Right lung (tissue), 5 donors: ENCODE data around the gene GRIK4. TPM values are rescaled to one million over a fixed set of nuclear protein-coding genes. Genes with fewer than 3 reads are reported as not detected.

Source experiments
- DNase-seq, 2 donors: peaks; one replicate each; pipeline ENCODE4 v3.0.0-alpha.2; 2013
- polyA plus RNA-seq, 5 donors: library from polyadenylated mRNA; unstranded; fragments of 120-200 nt; gene quantifications; one replicate each; pipeline versions ENCODE4 v1.2.1 to v1.2.3, GENCODE V29; 2013; ENCODE audit warnings: inconsistent platforms in 1 of 5, low replicate concordance in 1 of 5; ENCODE audit not compliant: insufficient read length in 5 of 5, insufficient read depth in 1 of 5

Gene GRIK4
- polyA plus RNA-seq, 5 donors = 6.3 to 10.2 (median 8.3) TPM

- no peak for DNase-seq
Measured at GRCh38 chr11:120810251-120810650, 298.7 kb downstream of the GRIK4 start.

GRCh38 chr11:120811199-120811598 lies 299.7 kb downstream of the GRIK4 start:
- no peak for DNase-seq

- DNase-seq = no peak
Measured at GRCh38 chr11:120811731-120812130, 300.2 kb downstream of the GRIK4 start.

DNA sequence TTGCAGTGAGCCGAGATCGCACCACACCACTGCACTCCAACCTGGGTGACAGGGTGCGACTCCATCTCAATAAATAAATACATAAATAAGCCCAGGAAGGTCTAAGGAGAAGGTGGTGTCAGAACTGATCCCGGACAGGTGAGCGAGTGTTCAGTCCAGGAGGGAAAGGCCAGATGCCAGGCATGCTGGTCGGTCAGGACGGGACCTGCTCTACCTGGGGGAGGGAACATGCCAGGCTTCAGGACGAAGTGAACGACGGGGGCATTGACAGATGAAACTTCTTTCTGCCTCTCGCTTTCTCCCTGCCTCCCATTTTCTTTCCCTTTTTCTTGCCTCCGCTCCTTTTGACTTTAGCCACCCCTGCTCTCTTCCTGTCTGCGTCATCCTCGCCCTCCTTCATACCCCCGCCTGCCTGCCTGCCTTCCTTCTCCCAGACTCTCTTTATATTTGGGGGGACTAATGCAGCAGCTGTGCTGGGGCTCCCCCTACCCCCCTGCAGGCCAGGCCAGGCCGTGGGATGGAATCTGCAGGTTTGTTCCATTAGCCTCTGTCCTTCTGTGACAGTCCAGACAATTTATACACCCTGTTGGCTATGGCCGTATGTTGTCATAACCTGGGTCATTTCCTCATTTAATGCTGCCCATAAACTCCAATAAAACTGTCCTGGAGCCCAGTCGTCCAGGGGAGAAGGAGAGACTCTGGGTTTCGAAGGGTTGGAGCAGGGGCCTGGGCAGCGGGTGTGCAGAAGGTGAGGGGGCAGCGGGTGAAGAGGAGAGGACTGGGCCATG lies 303.2 kb downstream of the GRIK4 start:
- DNase-seq = no peak

DNA sequence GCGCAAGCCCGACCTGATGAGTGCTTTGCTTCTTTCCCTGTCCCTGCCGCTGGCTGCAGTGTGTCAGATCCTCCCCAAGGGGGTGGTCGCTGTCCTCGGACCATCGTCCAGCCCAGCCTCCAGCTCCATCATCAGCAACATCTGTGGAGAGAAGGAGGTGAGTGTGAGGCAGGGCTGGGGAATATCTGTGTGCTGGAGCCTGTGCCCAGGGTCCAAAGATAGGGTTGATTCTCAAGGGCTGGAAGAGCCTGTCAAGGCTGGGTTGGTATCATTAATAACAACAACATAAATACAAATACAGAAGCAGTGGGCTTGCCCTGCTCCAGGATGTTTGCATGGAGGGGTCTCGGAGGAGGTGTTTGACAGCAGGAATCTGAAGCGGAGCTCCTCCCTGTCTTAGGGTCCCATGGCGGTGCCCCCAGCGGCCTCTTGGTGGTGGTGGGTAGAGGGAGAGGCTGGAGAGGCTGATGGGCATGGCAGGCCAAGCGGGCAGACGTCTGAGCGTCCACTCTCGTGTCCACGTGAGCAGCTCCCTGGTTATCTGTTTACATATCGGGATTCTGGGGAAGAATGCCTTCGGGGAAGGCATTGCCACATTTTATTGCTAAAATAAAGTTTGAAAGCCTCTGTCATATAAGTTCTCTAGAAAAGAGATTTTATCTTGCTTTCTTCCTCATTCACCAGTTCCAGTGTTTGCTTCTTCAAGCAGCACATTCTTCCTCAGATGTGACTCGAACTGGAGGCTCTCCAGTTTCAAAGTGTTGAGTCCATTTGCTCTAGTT lies 304.0 kb downstream of the GRIK4 start:
- no peak for DNase-seq

GRCh38 chr11:120816176-120816575 lies 304.6 kb downstream of the GRIK4 start:
- no peak for DNase-seq

- DNase-seq = no peak
Measured at GRCh38 chr11:120816711-120817110, 305.2 kb downstream of the GRIK4 start.

DNA sequence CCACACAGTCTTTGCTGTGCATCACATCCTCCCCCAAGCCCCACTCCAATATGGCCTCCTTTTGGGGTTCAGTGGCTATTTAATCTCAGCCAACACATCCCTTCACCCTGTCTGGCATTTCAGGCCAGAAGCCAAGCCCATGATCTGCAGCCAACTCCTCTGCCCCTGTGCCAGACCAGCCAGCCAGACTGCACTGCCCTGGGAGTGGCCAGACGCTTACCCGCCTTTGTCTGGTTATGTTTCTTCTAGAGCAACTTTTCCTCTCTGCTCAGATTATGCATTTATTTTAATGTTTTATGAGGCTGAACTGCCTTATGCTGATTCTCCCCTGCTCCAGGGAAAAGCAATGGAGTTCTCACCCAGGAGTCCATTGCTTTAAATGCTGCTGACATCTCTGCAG lies 305.6 kb downstream of the GRIK4 start:
- DNase-seq = no peak

GRCh38 chr11:120818097-120818496 lies 306.5 kb downstream of the GRIK4 start:
- no peak for DNase-seq

GRCh38 chr11:120819003-120819402 lies 307.5 kb downstream of the GRIK4 start:
- DNase-seq = no peak

DNA sequence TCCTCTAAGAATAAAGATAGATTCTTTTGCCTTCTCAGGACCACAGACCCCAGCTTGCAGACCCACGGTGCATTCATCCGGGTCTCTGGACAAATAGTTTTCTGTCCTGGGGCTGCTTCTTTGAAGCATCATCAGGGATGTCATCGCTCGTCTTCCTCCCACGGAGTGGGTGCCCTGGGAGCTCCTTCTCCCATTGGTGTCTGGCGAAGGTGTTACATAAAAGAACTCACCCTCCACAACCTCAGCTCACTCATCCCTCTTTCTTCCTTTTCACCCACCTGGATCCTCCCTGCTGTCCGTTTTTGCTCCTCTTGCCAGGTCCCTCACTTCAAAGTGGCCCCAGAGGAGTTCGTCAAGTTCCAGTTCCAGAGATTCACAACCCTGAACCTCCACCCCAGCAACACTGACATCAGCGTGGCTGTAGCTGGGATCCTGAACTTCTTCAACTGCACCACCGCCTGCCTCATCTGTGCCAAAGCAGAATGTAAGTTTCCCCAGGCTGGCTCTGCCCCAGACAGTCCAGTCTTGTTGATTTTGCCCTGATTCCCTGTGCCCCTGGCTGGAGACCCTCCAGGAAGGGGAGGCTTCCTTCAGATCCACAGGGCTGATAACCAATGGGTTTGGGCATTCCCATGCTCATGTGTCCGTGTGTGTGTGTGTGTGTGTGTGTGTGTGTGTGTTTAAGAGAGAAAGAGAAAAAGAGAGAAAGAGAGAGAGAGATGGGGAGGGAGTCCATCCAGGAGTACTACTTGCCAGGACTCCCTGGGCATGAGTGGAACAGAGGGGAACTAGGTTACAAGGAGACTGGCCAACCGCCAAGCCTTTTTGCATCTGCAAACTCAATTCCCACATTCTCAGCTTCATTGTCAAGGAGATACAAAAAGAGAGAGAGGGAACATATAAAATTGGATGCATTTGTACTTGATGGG lies 308.2 kb downstream of the GRIK4 start:
- DNase-seq = no peak

DNA sequence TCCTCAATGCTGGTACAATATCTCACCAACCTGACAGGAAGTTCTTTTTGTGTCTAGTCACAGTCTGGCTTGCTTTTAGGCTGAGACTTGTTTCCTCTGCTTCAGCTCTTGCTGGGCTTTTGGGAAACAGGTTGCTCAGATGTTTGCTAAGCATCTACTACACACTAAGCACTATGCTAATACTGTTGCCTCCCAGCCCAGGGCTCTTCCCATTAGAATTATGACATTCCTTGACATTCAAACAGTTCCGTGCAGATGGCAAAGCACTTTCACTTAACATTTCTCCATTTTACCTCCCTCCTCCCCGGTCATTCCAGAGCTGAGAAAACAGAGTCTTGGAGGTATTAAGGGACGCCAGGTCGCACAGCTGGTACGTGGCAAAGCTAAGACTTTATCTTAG lies 311.6 kb downstream of the GRIK4 start:
- DNase-seq = no peak

DNA sequence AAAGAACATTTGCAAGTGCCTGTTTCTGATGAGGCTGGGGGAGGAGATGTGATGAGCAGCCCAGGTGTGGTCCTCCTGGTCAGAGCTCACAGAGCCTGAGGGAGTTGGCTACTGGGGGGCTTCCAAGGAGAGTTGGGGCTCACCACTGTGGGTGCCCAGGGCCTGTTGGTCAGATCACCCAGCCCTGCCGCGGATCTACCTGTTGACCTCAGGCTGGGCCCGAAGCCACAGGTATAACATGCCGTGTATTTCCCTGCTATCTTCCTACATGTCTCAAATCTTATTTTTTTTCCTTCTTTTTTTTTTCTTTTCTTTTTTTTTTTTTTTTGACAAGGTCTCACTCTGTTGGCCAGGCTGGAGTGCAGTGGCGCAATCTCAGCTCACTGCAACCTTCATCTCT lies 312.7 kb downstream of the GRIK4 start:
- DNase-seq = no peak

GRCh38 chr11:120827198-120827597 lies 315.6 kb downstream of the GRIK4 start:
- DNase-seq = no peak

- DNase-seq = no peak
Measured at GRCh38 chr11:120827820-120828219, 316.3 kb downstream of the GRIK4 start.

DNA sequence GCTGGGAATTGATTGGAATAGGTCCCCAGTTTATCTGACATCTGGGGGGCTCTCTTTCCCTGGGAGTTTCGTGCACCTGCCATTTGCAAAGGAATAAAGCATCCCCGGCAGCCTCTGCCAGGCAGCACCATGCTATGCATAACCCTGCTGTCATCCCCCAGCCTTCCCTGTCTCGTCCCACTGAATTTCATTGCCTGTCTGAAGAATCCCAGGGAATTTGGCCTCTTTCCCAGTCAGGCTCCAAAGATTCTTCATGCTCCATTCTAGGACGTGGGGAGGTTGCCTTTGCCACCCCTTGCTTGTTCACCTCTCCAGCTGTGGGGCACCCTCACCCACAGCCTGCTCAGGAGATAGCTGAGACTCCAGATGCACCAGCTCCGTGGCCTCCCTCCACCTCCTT lies 317.3 kb downstream of the GRIK4 start:
- DNase-seq = no peak

DNA sequence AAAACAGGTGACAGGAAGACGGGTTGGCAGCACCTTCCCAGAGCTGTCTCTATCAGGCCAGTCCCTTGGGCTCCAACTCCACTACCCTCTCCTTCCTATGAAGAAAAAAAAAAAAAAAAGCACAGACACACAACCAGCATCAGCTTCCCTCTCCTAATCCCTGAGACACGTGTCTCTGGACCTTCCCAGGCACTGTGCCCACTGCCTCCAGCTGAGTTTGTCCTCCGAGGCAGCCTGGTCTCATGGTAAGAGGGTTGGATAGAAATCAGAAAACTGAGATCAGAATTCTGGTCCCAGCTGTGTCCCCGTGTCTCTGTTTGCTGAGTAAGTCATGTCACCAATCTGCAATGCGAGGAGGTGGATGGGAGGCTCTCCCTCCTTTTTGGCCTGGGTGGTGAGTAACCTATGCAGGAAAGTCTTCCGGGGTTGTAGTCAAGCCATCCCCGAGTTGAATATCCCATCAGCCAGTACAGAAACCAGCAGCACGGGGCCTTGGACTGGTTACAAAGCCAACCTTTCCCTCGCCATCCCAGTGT lies 318.6 kb downstream of the GRIK4 start:
- no peak for DNase-seq

DNA sequence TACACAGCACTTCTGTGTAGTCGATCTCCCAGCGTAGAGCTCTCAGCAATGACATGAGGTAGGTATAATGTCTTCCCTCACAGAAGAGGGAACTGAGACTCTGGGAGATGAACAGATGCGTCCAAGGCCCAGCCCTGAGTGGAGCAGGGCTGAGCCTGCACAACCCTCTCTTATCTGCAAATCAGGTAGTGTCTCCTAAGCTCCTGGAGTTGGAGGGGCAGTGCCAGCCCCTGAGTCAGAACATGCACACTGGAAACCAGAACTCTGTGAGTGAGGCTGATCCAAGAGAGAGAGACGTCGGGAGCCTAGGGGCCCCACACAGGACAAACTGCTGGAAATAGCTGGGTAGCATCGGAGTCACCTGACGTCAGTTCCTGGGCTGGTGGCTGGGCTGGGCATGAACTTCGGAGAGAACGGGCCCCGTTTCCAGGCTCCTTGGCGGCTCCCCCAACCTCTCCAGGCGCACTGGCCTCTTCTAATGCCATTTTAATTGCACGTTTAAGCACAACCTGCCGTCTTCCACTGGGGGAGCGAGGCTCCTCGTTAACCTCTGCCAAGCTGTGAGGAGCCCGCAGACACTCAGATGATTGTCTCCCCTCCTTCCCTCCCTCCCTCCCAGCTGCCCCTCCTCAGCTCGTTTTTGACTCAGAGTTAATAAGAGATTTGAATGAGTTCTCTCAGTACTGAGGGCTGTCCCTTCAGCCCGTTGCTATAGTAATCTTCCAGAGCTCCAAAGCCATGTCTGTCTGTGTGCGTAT lies 321.1 kb downstream of the GRIK4 start:
- DNase-seq = no peak

- no peak for DNase-seq
Measured at GRCh38 chr11:120834686-120835210, 323.2 kb downstream of the GRIK4 start.

GRCh38 chr11:120835601-120836228 lies 324.2 kb downstream of the GRIK4 start:
- DNase-seq = no peak
